Measurements from ENCODE around the gene YBX1.
"Not testable (repeated sequence)": the region's sequence is repeated elsewhere in the genome, so short reads cannot be mapped to it uniquely, and the experiment has no call there.

The YBX1 gene

GRCh38 chr1:42680055-42680454, 2.2 kb upstream of the YBX1 start:
- Mint-ChIP-seq H3K27ac (no peak overlapping the region), H3K4me1 (peaks cover 38% of the 10 kb centered on the region), H3K27me3 (no peaks in the 10 kb centered on the region), H3K4me3 (no peak overlapping the region), H3K9me3 (no peaks in the 10 kb centered on the region), H3K36me3 (peaks cover 43% of the 10 kb centered on the region)
- no peak for ATAC-seq

GRCh38 chr1:42680921-42681683, 1.1 kb upstream of the YBX1 start:
- no peaks in the 10 kb centered on the region for H3K9me3 Mint-ChIP-seq
- no peaks in the 10 kb centered on the region for H3K27me3 Mint-ChIP-seq
- H3K4me1 Mint-ChIP-seq, result peaks cover 46% of the 10 kb centered on the region
- H3K4me3 Mint-ChIP-seq, result peak overlapping the region; percentile 95
- peaks cover 40% of the 10 kb centered on the region for H3K36me3 Mint-ChIP-seq
- peak overlapping the region; percentile 99 for H3K27ac Mint-ChIP-seq
- no peak for ATAC-seq

GRCh38 chr1:42682484-42682738, 193 bp downstream of the YBX1 start:
- peaks cover 32% of the 10 kb centered on the region for H3K36me3 Mint-ChIP-seq
- H3K9me3 Mint-ChIP-seq, H3K27me3 Mint-ChIP-seq: not testable (repeated sequence)
- peak; percentile 46 for ATAC-seq
- H3K4me3 Mint-ChIP-seq, result peak overlapping the region; percentile 95
- peak overlapping the region; percentile 99 for H3K27ac Mint-ChIP-seq
- H3K4me1 Mint-ChIP-seq, result peaks cover 59% of the 10 kb centered on the region

- H3K27ac Mint-ChIP-seq, result peak overlapping the region; percentile 99
- H3K4me1 Mint-ChIP-seq, result peaks cover 65% of the 10 kb centered on the region
- peak overlapping the region; percentile 96 for H3K4me3 Mint-ChIP-seq
- H3K27me3 Mint-ChIP-seq, result no peaks in the 10 kb centered on the region
- H3K9me3 Mint-ChIP-seq, result no peaks in the 10 kb centered on the region
- H3K36me3 Mint-ChIP-seq, result peaks cover 32% of the 10 kb centered on the region
- ATAC-seq, result peak; percentile 73
Measured at GRCh38 chr1:42682739-42683531, 717 bp downstream of the YBX1 start.

GRCh38 chr1:42684139-42684538, 1.9 kb downstream of the YBX1 start:
- Mint-ChIP-seq H3K4me1 (peaks cover 76% of the 10 kb centered on the region), H3K27me3 (no peaks in the 10 kb centered on the region), H3K4me3 (peak overlapping the region; percentile 96), H3K9me3 (no peaks in the 10 kb centered on the region), H3K36me3 (peaks cover 30% of the 10 kb centered on the region), H3K27ac (peak overlapping the region; percentile 99)
- no peak for ATAC-seq

GRCh38 chr1:42686418-42686817, 4.2 kb downstream of the YBX1 start:
- ATAC-seq, result no peak
- no peak overlapping the region for H3K4me3 Mint-ChIP-seq

GRCh38 chr1:42689912-42690311, 7.7 kb downstream of the YBX1 start:
- no peak for ATAC-seq
- no peak overlapping the region for H3K27ac Mint-ChIP-seq
- no peaks in the 10 kb centered on the region for H3K27me3 Mint-ChIP-seq
- no peaks in the 10 kb centered on the region for H3K9me3 Mint-ChIP-seq
- peaks cover 32% of the 10 kb centered on the region for H3K36me3 Mint-ChIP-seq
- H3K4me3 Mint-ChIP-seq, result no peak overlapping the region
- H3K4me1 Mint-ChIP-seq, result peaks cover 78% of the 10 kb centered on the region

More at GRCh38 chr1:42686418-42686817, 4.2 kb downstream of the YBX1 start:
- H3K4me1 Mint-ChIP-seq, result peaks cover 80% of the 10 kb centered on the region
- H3K27me3 Mint-ChIP-seq, result no peaks in the 10 kb centered on the region
- no peaks in the 10 kb centered on the region for H3K9me3 Mint-ChIP-seq
- H3K27ac Mint-ChIP-seq, result no peak overlapping the region
- peaks cover 33% of the 10 kb centered on the region for H3K36me3 Mint-ChIP-seq

GRCh38 chr1:42690477-42691156, 8.4 kb downstream of the YBX1 start:
- Mint-ChIP-seq H3K9me3 (no peaks in the 10 kb centered on the region), H3K4me1 (peaks cover 75% of the 10 kb centered on the region), H3K27me3 (no peaks in the 10 kb centered on the region), H3K27ac (no peak overlapping the region), H3K4me3 (peak overlapping the region; percentile 21), H3K36me3 (peaks cover 31% of the 10 kb centered on the region)
- no peak for ATAC-seq

GRCh38 chr1:42691157-42691498, 8.9 kb downstream of the YBX1 start:
- H3K36me3 Mint-ChIP-seq, result peaks cover 35% of the 10 kb centered on the region

GRCh38 chr1:42692461-42692860, 10.2 kb downstream of the YBX1 start:
- H3K27me3 Mint-ChIP-seq, result no peaks in the 10 kb centered on the region
- no peak for ATAC-seq
- H3K4me3 Mint-ChIP-seq, result no peak overlapping the region
- peaks cover 66% of the 10 kb centered on the region for H3K4me1 Mint-ChIP-seq
- H3K36me3 Mint-ChIP-seq, result peaks cover 45% of the 10 kb centered on the region
- H3K9me3 Mint-ChIP-seq, result no peaks in the 10 kb centered on the region
- peak overlapping the region; percentile 48 for H3K27ac Mint-ChIP-seq

More at GRCh38 chr1:42691157-42691498, 8.9 kb downstream of the YBX1 start:
- Mint-ChIP-seq H3K4me1 (peaks cover 77% of the 10 kb centered on the region), H3K27me3 (no peaks in the 10 kb centered on the region), H3K9me3 (no peaks in the 10 kb centered on the region), H3K27ac (no peak overlapping the region), H3K4me3 (no peak overlapping the region)
- ATAC-seq, result peak; percentile 55

GRCh38 chr1:42692911-42693310, 10.7 kb downstream of the YBX1 start:
- H3K36me3 Mint-ChIP-seq, result peaks cover 47% of the 10 kb centered on the region
- H3K27me3 Mint-ChIP-seq, result no peaks in the 10 kb centered on the region
- H3K9me3 Mint-ChIP-seq, result no peaks in the 10 kb centered on the region
- no peak for ATAC-seq
- H3K4me3 Mint-ChIP-seq, result no peak overlapping the region
- H3K4me1 Mint-ChIP-seq, result peaks cover 61% of the 10 kb centered on the region
- H3K27ac Mint-ChIP-seq, result peak overlapping the region; percentile 48

- no peak overlapping the region for H3K27ac Mint-ChIP-seq
- peaks cover 13% of the 10 kb centered on the region for H3K4me1 Mint-ChIP-seq
- H3K4me3 Mint-ChIP-seq, result no peak overlapping the region
- ATAC-seq, result no peak
- H3K9me3 Mint-ChIP-seq, result no peaks in the 10 kb centered on the region
- no peaks in the 10 kb centered on the region for H3K27me3 Mint-ChIP-seq
- peaks cover 71% of the 10 kb centered on the region for H3K36me3 Mint-ChIP-seq
Measured at GRCh38 chr1:42698081-42698813, 16.0 kb downstream of the YBX1 start.

- Mint-ChIP-seq H3K36me3 (peaks cover 76% of the 10 kb centered on the region), H3K27ac (peak overlapping the region; percentile 45), H3K4me1 (peaks cover 10% of the 10 kb centered on the region), H3K4me3 (no peak overlapping the region), H3K27me3 (no peaks in the 10 kb centered on the region), H3K9me3 (peaks cover under 1% of the 10 kb centered on the region)
- ATAC-seq, result no peak
Measured at GRCh38 chr1:42700006-42700405, 17.8 kb downstream of the YBX1 start.

- Mint-ChIP-seq H3K9me3 (peaks cover 3% of the 10 kb centered on the region), H3K4me3 (no peak overlapping the region), H3K36me3 (peaks cover 73% of the 10 kb centered on the region), H3K27ac (no peak overlapping the region), H3K4me1 (no peaks in the 10 kb centered on the region), H3K27me3 (no peaks in the 10 kb centered on the region)
- no peak for ATAC-seq
Measured at GRCh38 chr1:42703888-42704464, 21.8 kb downstream of the YBX1 start.

- not testable (repeated sequence) for ATAC-seq
Measured at GRCh38 chr1:42712808-42713207, 30.6 kb downstream of the YBX1 start.

More at GRCh38 chr1:42712808-42713207, 30.6 kb downstream of the YBX1 start:
- H3K27me3 Mint-ChIP-seq, H3K4me3 Mint-ChIP-seq, H3K27ac Mint-ChIP-seq, H3K4me1 Mint-ChIP-seq: not testable (repeated sequence)
- Mint-ChIP-seq H3K9me3 (peaks cover 20% of the 10 kb centered on the region), H3K36me3 (peaks cover 89% of the 10 kb centered on the region)
